EH (cell line): ENCODE data around the gene GZMM.

ENCODE experiments used
- DNase-seq: peaks from one replicate; pipeline ENCODE4 v3.0.0-alpha.2; 2015; ENCODE audit warnings: low read depth

Gene GZMM

DNA sequence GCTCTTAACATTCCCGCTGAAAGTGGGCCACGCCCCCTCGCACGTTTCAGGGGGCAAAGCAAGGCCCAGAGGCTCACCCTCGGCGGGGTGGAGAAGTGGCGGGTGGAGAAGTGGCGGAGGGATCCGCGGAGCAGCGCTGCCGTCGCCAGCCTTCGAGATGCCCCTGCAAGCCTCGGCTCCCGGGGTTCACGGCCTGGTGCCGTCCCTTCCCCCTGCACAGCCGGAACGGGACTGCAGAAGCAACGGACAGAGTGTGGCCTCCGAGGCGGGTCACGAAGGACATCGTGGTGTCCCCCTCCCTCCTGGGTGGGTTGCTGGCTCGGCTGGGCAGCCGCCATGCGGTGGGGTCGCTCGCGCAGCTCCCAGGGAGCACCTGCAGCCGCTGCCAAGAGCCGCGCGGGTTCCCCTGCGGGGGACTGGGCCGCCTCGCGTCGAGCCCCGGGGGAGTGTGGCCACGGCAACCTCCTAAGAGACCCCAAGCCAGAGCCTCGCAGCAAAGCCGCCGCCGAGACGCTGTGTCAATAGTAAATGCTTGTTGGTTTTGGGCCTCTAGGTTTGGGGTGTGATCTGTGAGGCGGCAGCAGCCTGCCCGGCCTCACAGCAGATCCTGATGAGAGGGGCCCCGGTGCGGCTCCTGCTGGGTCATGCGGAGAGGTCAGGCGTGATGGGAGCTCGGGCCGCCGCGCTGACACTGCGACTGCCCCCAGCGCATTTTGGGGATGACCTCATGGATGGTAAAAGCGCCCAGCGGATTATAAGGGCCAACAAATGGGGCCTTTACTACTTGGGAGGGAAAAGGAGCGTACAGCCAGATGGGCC lies 31.1 kb upstream of the GZMM start:
- DNase-seq = no peak

GRCh38 chr19:513368-514165 lies 30.3 kb upstream of the GZMM start:
- DNase-seq = no peak

GRCh38 chr19:514166-514663 lies 29.6 kb upstream of the GZMM start:
- DNase-seq = no peak

DNA sequence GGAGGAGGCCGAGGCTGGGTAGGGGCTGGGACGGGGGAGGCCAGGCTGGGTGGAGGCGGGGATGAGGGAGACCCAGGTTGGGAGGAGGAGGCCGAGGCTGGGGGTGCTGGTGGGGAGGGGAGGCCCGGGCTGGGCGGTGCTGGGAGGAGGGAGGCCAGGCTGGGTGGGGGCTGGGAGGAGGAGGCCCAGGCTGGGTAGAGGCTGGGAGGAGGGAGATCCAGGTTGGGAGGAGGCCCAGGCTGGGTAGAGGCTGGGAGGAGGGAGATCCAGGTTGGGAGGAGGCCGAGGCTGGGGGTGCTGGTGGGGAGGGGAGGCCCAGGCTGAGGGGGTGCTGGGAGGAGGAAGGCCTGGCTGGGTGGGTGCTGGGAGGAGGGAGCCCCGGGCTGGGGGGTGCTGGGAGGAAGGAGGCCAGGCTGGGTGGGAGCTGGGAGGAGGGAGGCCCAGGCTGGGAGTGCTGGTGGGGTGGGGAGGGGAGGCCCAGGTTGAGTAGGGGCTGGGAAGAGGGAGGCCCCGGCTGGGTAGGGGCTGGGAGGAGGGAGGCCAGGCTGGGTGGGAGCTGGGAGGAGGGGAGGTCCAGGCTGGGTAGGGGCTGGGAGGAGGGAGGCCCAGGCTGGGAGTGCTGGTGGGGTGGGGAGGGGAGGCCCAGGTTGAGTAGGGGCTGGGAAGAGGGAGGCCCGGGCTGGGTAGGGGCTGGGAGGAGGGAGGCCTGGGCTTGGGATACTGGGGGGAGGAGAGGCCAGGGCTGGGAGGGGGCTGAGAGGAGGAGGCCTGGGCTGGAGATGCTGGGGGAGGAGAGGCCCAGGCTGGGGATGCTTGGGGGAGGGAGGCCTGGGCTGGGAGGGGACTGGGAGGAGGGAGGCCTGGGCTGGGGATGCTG lies 25.9 kb upstream of the GZMM start:
- peak; percentile 30 for DNase-seq

DNA sequence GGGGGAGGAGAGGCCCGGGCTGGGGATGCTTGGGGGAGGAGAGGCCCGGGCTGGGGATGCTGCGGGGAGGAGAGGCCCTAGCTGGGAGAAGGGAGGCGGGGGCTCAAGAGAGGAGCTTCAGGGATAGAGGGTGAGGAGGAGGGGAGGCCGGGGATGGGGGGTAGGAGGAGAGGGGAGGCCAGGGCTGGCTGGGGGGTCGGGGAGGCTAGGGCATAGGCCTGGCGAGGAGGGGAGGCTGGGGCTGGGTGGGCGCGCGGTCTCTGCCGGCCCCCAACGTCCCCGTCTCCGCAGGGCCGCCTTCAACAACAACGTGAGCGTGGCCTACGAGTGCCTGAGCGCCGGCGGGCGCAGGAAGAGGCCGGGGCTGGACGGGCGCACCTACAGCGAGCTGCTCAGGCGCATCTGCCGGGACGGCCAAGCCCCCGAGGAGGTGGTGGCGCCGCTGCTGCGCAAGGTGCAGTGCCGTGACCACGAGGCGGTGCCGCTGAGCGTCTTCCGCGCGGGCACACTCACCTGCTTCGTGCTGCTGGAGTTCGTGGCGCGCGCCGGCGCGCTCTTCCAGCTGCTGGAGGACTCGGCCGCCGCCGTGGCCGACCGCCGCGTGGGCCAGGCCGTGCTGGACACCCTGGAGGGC lies 25.1 kb upstream of the GZMM start:
- no peak for DNase-seq

GRCh38 chr19:519449-519865 lies 24.4 kb upstream of the GZMM start:
- DNase-seq = no peak

- no peak for DNase-seq
Observed at GRCh38 chr19:522726-523125, 21.1 kb upstream of the GZMM start.

DNA sequence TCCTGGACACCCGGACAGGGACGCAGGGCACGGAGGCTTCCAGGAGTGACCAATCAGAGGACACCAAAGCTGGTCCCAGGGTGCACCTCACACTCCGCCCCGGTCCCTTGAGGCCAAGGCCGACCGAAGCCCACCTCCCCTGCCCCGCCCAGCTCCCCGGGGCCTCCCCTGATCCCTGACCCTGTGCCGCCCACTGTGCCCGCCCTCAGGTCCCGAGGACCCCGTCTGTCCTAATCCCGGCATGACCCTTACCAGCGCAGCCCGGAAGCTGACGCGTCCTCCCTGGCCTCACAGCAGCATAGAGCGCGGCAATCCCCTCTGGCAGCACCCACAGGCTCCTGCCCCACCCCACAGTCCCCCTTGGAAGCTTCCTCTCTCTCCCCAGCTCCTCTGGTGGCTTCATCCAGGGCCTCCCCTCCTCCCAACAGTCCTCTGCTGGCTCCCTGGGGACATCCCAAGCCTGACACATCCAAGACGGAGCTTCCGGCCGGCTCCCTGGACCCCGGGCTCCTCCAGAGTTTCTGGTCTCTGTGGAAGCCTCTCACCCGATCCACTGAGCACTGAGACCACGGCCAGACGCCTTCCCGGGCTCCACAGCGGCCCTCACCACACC lies 19.7 kb upstream of the GZMM start:
- peak; percentile 30 for DNase-seq

DNA sequence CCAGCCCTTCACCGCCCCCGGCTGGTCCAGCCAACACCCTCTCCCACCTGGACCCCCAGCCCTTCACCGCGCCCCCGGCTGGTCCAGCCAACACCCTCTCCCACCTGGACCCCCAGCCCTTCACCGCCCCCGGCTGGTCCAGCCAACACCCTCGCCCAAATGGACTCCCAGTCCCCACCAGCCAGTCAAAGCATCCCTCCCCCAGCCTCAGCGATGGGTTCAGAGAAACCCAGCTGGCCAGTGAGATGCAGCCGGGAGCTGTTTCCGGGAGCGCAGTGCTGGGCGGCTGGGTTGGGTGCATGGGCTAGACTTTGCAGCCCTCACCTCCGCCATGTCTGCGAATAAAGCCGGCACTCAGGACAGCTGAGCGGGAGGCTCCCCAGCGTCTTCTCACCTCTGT lies 18.8 kb upstream of the GZMM start:
- DNase-seq = no peak

GRCh38 chr19:525857-526419 lies 17.9 kb upstream of the GZMM start:
- DNase-seq = no peak

GRCh38 chr19:530134-531008 lies 13.5 kb upstream of the GZMM start:
- no peak for DNase-seq

DNA sequence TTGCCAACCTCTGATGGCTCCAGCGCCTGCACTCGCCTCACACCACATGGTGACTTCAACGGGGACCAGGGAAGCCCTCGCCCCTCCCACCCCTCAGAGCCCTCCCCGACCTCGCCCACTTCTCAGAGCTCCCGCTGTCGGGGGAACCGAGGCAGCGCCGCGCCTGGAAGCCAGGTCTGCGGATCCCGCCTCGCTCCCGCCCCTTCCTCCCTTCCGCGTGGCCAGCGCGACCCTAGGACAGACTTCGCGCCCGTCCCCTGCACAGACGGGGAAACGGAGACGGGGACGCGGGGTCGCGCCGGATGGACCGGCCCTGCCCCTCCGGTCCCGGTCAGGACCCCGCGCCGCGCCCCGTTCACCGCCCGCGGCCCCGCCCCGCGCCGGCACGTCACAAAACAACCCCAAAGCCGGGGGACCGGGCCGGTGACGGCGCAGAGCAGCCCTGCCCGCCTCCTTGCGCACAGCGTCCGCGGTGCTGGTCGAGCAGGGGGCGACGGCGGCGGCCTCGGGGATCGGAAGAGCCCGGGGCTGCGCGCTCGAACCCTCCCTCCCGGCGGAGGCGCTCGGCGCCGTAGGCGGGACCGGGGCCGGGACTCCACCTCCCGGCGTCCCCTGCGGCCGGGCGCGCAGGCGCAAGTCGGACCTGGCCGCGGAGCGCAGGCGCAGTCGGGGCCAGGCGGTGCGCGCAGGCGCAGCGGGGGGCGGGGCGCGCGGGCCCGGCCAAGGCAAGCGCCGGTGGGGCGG lies 12.7 kb upstream of the GZMM start:
- peak; percentile 82 for DNase-seq

DNA sequence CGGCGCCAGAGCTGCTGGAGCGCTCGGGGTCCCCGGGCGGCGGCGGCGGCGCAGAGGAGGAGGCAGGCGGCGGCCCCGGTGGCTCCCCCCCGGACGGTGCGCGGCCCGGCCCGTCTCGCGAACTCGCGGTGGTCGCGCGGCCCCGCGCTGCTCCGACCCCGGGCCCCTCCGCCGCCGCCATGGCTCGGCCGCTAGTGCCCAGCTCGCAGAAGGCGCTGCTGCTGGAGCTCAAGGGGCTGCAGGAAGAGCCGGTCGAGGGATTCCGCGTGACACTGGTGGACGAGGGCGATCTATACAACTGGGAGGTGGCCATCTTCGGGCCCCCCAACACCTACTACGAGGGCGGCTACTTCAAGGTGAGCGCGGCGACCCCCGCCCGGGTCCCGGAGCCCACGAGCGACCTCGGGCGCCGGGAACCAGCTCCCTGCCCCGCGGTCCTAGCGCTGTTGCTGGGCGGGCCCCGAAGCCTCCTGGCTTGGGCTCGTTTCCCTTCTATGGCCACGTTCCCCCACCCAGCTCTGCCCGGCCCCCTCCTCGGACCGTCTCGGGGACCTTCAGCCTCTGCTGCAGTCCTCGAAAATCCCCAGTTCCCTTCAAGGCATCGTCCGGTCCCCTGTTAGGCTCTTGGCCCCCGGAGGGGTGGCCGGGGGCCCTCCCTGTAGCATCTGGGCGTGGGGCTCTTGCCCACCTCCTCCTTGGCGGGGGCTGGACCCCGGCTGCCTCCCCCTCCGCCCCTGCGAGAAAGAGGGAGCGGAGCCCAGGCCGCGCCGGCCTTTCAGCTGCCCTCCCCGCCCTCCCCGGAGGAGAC lies 11.9 kb upstream of the GZMM start, which contains the start of gene CDC34:
CDC34 (plus strand) TSS at position 8 of the 808 bp plus-strand sequence; CDS start at position 180, 172 bp downstream.
- no peak for DNase-seq

- peak; percentile 74 for DNase-seq
Observed at GRCh38 chr19:532561-533363, 11.1 kb upstream of the GZMM start.

- DNase-seq = peak; percentile 20
Observed at GRCh38 chr19:533364-534058, 10.3 kb upstream of the GZMM start.

- no peak for DNase-seq
Observed at GRCh38 chr19:534088-534487, 9.8 kb upstream of the GZMM start.
